HG03045 (cell line): ENCODE results near the gene SLC13A3.
A peak's percentile ranks its signal among the peaks of the same experiment; 100 is the strongest.

Experiments used
- ATAC-seq: cut with Tn5 transposase; IDR thresholded peaks from one replicate; pipeline ENCODE4 v1.9.1; 2021; ENCODE audit warnings: mild to moderate bottlenecking, moderate library complexity; ENCODE audit not compliant: unreplicated experiment

SLC13A3 gene

GRCh38 chr20:46562373-46563169, 88.7 kb downstream of the SLC13A3 start:
- no peak for ATAC-seq

- ATAC-seq, result no peak
Measured at GRCh38 chr20:46562009-46562372, 89.3 kb downstream of the SLC13A3 start.

GRCh38 chr20:46559685-46560440, 91.4 kb downstream of the SLC13A3 start:
- ATAC-seq, result no peak

GRCh38 chr20:46559001-46559400, 92.3 kb downstream of the SLC13A3 start:
- ATAC-seq, result no peak

GRCh38 chr20:46558511-46558959, 92.7 kb downstream of the SLC13A3 start:
- ATAC-seq, result no peak

GRCh38 chr20:46557231-46557956, 93.9 kb downstream of the SLC13A3 start:
- no peak for ATAC-seq

GRCh38 chr20:46555370-46555956, 95.8 kb downstream of the SLC13A3 start:
- ATAC-seq, result no peak

- no peak for ATAC-seq
Measured at GRCh38 chr20:46554828-46555227, 96.4 kb downstream of the SLC13A3 start.

- no peak for ATAC-seq
Measured at GRCh38 chr20:46553926-46554325, 97.3 kb downstream of the SLC13A3 start.

GRCh38 chr20:46552460-46553420, 98.5 kb downstream of the SLC13A3 start:
- peak; percentile 57 for ATAC-seq

GRCh38 chr20:46551522-46552381, 99.5 kb downstream of the SLC13A3 start:
- ATAC-seq, result no peak

- no peak for ATAC-seq
Measured at GRCh38 chr20:46550461-46550860, 100.8 kb downstream of the SLC13A3 start, which contains the start of gene OCSTAMP. Gene OCSTAMP (minus strand): TSS chr20:46550654. CDS start chr20:46550560, 94 bp downstream.

GRCh38 chr20:46549188-46549972, 101.9 kb downstream of the SLC13A3 start:
- ATAC-seq, result no peak

GRCh38 chr20:46548688-46549087, 102.6 kb downstream of the SLC13A3 start:
- no peak for ATAC-seq

- no peak for ATAC-seq
Measured at GRCh38 chr20:46547995-46548394, 103.3 kb downstream of the SLC13A3 start.

GRCh38 chr20:46546936-46547335, 104.3 kb downstream of the SLC13A3 start:
- ATAC-seq, result no peak

GRCh38 chr20:46546298-46546697, 105.0 kb downstream of the SLC13A3 start:
- ATAC-seq, result no peak

- no peak for ATAC-seq
Measured at GRCh38 chr20:46545827-46546138, 105.5 kb downstream of the SLC13A3 start.
